Measurements from ENCODE around the gene ARHGEF10L. TPM values are rescaled to one million over a fixed set of nuclear protein-coding genes. Genes with fewer than 3 reads are reported as not detected.

Gene ARHGEF10L
- total RNA-seq, 1 donor from 2014 or later = 20.3 TPM

GRCh38 chr1:17610713-17611112 is 71.2 kb downstream of the ARHGEF10L start:
- no peaks in the 10 kb centered on the region for H3F3A ChIP-seq (ENCODE audit: low read depth)
- H3K9ac ChIP-seq = no peak overlapping the region
- no peak for DNase-seq (ENCODE audit: low spot score)
- no peak overlapping the region for H3K27ac Mint-ChIP-seq
- H4K20me1 ChIP-seq (ENCODE audit: low read depth) = peaks cover 6% of the 10 kb centered on the region
- no peaks in the 10 kb centered on the region for H3K79me2 ChIP-seq (ENCODE audit: low read depth)
- no peaks in the 10 kb centered on the region for H3K4me1 ChIP-seq
- no peak overlapping the region for H3K4me3 Mint-ChIP-seq
- TF ChIP-seq EZH2phosphoT487 (IDR thresholded peaks at IDR 0.05) (no peak), CTCF (IDR thresholded peaks at IDR 0.05) (no peak), EZH2 (IDR thresholded peaks at IDR 0.05) (no peak)
- H3K36me3 Mint-ChIP-seq = peaks cover 6% of the 10 kb centered on the region
- no peak overlapping the region for H2AFZ ChIP-seq (replicated peaks)
- no peaks in the 10 kb centered on the region for H3K36me3 ChIP-seq
- H3K4me2 ChIP-seq = no peak overlapping the region
- no peaks in the 10 kb centered on the region for H3K4me1 Mint-ChIP-seq
- no peaks in the 10 kb centered on the region for H3K9me3 Mint-ChIP-seq
- H3K9me3 ChIP-seq (ENCODE audit: low read depth) = no peaks in the 10 kb centered on the region
- H3K27me3 Mint-ChIP-seq (ENCODE audit: insufficient read depth, low read depth) = peaks cover 4% of the 10 kb centered on the region
- H3K27me3 ChIP-seq = no peaks in the 10 kb centered on the region
- no peak overlapping the region for H3K27ac ChIP-seq
- H3K4me3 ChIP-seq = no peak overlapping the region

- Mint-ChIP-seq H3K4me1 (no peaks in the 10 kb centered on the region), H3K4me3 (no peak overlapping the region), H3K9me3 (no peaks in the 10 kb centered on the region), H3K36me3 (peaks cover 6% of the 10 kb centered on the region), H3K27me3 (ENCODE audit: insufficient read depth, low read depth) (peaks cover 4% of the 10 kb centered on the region), H3K27ac (no peak overlapping the region)
- Histone ChIP-seq H2AFZ (replicated peaks) (no peak overlapping the region), H3K4me1 (no peaks in the 10 kb centered on the region), H3K79me2 (ENCODE audit: low read depth) (no peaks in the 10 kb centered on the region), H3K4me3 (no peak overlapping the region), H3K9me3 (ENCODE audit: low read depth) (no peaks in the 10 kb centered on the region), H3K27me3 (no peaks in the 10 kb centered on the region), H3K9ac (no peak overlapping the region), H3K4me2 (no peak overlapping the region), H4K20me1 (ENCODE audit: low read depth) (peaks cover 4% of the 10 kb centered on the region), H3F3A (ENCODE audit: low read depth) (no peaks in the 10 kb centered on the region), H3K36me3 (no peaks in the 10 kb centered on the region), H3K27ac (no peak overlapping the region)
- no peak for TF ChIP-seq EZH2 (IDR thresholded peaks at IDR 0.05)
- TF ChIP-seq EZH2phosphoT487 (IDR thresholded peaks at IDR 0.05) = no peak
- no peak for TF ChIP-seq CTCF (IDR thresholded peaks at IDR 0.05)
- DNase-seq (ENCODE audit: low spot score) = no peak
These were observed 72.5 kb downstream of the ARHGEF10L start for GRCh38 chr1:17611991-17612390.

DNA sequence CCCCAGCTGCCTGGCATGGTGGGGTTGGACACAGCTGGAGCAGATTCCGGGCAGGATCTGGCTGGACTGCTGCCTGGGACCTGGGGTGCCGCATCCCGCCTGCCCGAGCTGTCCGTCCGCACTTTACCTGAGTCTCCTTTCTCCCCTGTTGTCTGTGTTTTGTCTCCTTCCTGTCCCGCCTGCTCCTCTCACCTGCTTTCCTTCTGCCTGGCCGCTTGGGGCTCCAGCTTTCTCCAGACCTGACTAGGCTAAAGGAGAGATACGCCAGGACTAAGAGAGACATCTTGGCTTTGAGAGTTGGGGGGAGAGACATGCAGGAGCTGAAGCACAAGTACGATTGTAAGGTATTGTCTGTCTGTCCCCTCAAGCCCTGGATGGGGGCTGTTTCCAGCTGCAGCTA is 73.3 kb downstream of the ARHGEF10L start:
- Histone ChIP-seq H4K20me1 (ENCODE audit: low read depth) (no peaks in the 10 kb centered on the region), H3K27me3 (no peaks in the 10 kb centered on the region), H3K9me3 (ENCODE audit: low read depth) (no peaks in the 10 kb centered on the region), H3K4me2 (no peak overlapping the region), H3F3A (ENCODE audit: low read depth) (no peaks in the 10 kb centered on the region), H3K27ac (no peak overlapping the region), H3K4me3 (no peak overlapping the region), H3K9ac (no peak overlapping the region), H3K4me1 (no peaks in the 10 kb centered on the region), H3K79me2 (ENCODE audit: low read depth) (no peaks in the 10 kb centered on the region), H2AFZ (replicated peaks) (no peak overlapping the region), H3K36me3 (no peaks in the 10 kb centered on the region)
- H3K9me3 Mint-ChIP-seq = no peaks in the 10 kb centered on the region
- H3K4me1 Mint-ChIP-seq = no peaks in the 10 kb centered on the region
- H3K4me3 Mint-ChIP-seq = no peak overlapping the region
- TF ChIP-seq EZH2phosphoT487 (IDR thresholded peaks at IDR 0.05) (no peak), EZH2 (IDR thresholded peaks at IDR 0.05) (no peak), CTCF (IDR thresholded peaks at IDR 0.05) (no peak)
- H3K27me3 Mint-ChIP-seq (ENCODE audit: insufficient read depth, low read depth) = peaks cover 7% of the 10 kb centered on the region
- H3K27ac Mint-ChIP-seq = no peak overlapping the region
- no peak for DNase-seq (ENCODE audit: low spot score)
- peaks cover 6% of the 10 kb centered on the region for H3K36me3 Mint-ChIP-seq

Measured in neural progenitor cell (in vitro differentiated cells).